Liver (tissue), 9 donors: ENCODE results near the gene GABARAPL2. TPM values are rescaled to one million over a fixed set of nuclear protein-coding genes. Genes with fewer than 3 reads are reported as not detected.

ENCODE experiments used
- DNase-seq: peaks from one replicate; pipeline ENCODE4 v3.0.0-alpha.2; 2017; ENCODE audit warnings: low spot score
- H3K27ac ChIP-seq, 2 donors: one replicate each; pipeline ENCODE4 v1.7.0; 2013; ENCODE audit warnings: inconsistent platforms in 2 of 2, low read length in 2 of 2, control low read depth in 1 of 2, low read depth in 1 of 2, mild to moderate bottlenecking in 1 of 2
- H3K27me3 ChIP-seq, 4 donors: one replicate each; pipeline versions ENCODE4 v1.6.1 to v1.7.0; 2013; ENCODE audit warnings: low read length in 3 of 4, inconsistent platforms in 1 of 4, mild to moderate bottlenecking in 1 of 4, moderate library complexity in 1 of 4; ENCODE audit not compliant: control insufficient read depth in 4 of 4, insufficient read depth in 4 of 4
- H3K36me3 ChIP-seq, 4 donors: one replicate each; pipeline versions ENCODE4 v1.6.1 to v1.7.0; 2013; ENCODE audit warnings: low read length in 3 of 4, mild to moderate bottlenecking in 3 of 4, low read depth in 1 of 4, moderate library complexity in 1 of 4; ENCODE audit not compliant: control insufficient read depth in 4 of 4, insufficient read depth in 3 of 4
- H3K4me1 ChIP-seq, 4 donors: one replicate each; pipeline versions ENCODE4 v1.6.1 to v1.7.0; 2013; ENCODE audit warnings: low read length in 3 of 4, mild to moderate bottlenecking in 3 of 4, moderate library complexity in 1 of 4; ENCODE audit not compliant: control insufficient read depth in 4 of 4, insufficient read depth in 4 of 4
- H3K4me3 ChIP-seq, 3 donors: one replicate each; pipeline versions ENCODE4 v1.6.1 to v1.7.0; 2013; ENCODE audit warnings: low read length in 3 of 3, control low read depth in 1 of 3, low read depth in 1 of 3, mild to moderate bottlenecking in 1 of 3
- H3K9ac ChIP-seq, 2 donors: one replicate each; pipeline ENCODE4 v1.7.0; 2013; ENCODE audit warnings: low read length in 2 of 2, mild to moderate bottlenecking in 2 of 2, moderate library complexity in 2 of 2, control low read depth in 1 of 2, low read depth in 1 of 2
- H3K9me3 ChIP-seq, 4 donors: one replicate each; pipeline versions ENCODE4 v1.6.1 to v1.7.0; 2013; ENCODE audit warnings: low read length in 3 of 4; ENCODE audit not compliant: control insufficient read depth in 4 of 4
- EGR1 ChIP-seq, 2 donors: IDR thresholded peaks; 2 replicates each; pipeline ENCODE4 v1.6.1; 2016 to 2018; ENCODE audit warnings: antibody characterized with exemption in 2 of 2, low read depth in 2 of 2
- FOXA1 ChIP-seq: IDR thresholded peaks from 2 replicates; pipeline ENCODE4 v1.6.1; 2016; ENCODE audit warnings: antibody characterized with exemption
- FOXA2 ChIP-seq: IDR thresholded peaks from 2 replicates; pipeline ENCODE4 v1.6.1; 2016; ENCODE audit warnings: antibody characterized with exemption
- GABPA ChIP-seq, 2 donors: IDR thresholded peaks in 1 of 2; conservative IDR thresholded peaks in 1 of 2; 2 replicates each; pipeline ENCODE4 v1.6.1; 2016; ENCODE audit warnings: antibody characterized with exemption in 2 of 2, mild to moderate bottlenecking in 1 of 2, moderate library complexity in 1 of 2
- HNF4A ChIP-seq, 2 donors: conservative IDR thresholded peaks; 2 replicates each; pipeline ENCODE4 v1.6.1; 2016; ENCODE audit warnings: antibody characterized with exemption in 2 of 2, mild to moderate bottlenecking in 2 of 2
- HNF4G ChIP-seq: IDR thresholded peaks from 2 replicates; pipeline ENCODE4 v1.6.1; 2016; ENCODE audit warnings: antibody characterized with exemption
- JUND ChIP-seq, 2 donors: IDR thresholded peaks; 2 replicates each; pipeline ENCODE4 v1.6.1; 2016; ENCODE audit warnings: antibody characterized with exemption in 2 of 2
- NR2F2 ChIP-seq: IDR thresholded peaks from 2 replicates; pipeline ENCODE4 v1.6.1; 2016; ENCODE audit warnings: antibody characterized with exemption
- RAD21 ChIP-seq, 2 donors: IDR thresholded peaks; 2 replicates each; pipeline ENCODE4 v1.6.1; 2016; ENCODE audit warnings: antibody characterized with exemption in 2 of 2, mild to moderate bottlenecking in 2 of 2
- RXRA ChIP-seq, 2 donors: IDR thresholded peaks; 2 replicates each; pipeline ENCODE4 v1.6.1; 2017 to 2018; ENCODE audit warnings: antibody characterized with exemption in 2 of 2, mild to moderate bottlenecking in 1 of 2
- SP1 ChIP-seq: IDR thresholded peaks from 2 replicates; pipeline ENCODE4 v1.6.1; 2018; ENCODE audit warnings: antibody characterized with exemption, mild to moderate bottlenecking
- TAF1 ChIP-seq: conservative IDR thresholded peaks from 2 replicates; pipeline ENCODE4 v1.6.1; 2016; ENCODE audit warnings: antibody characterized with exemption, mild to moderate bottlenecking
- YY1 ChIP-seq: IDR thresholded peaks from 2 replicates; pipeline ENCODE4 v1.6.1; 2016; ENCODE audit warnings: antibody characterized with exemption, mild to moderate bottlenecking
- WGBS: extraction: QIAGEN DNeasy Blood & Tissue Kit; methylation state at CpG from one replicate; pipeline ENCODE4 v1.1.7; 2013; 5-methylcytosine and 5-hydroxymethylcytosine counted together
- polyA plus RNA-seq, 2 donors: library from polyadenylated mRNA; stranded (reverse) in 1 of 2; unstranded in 1 of 2; fragments of 200-250 nt in 1 of 2; fragments of >200 nt in 1 of 2; fragmentation: Nextera tagmentation in 1 of 2; extraction: Ambion mirVana in 1 of 2; gene quantifications; one replicate each; pipeline versions ENCODE4 v1.2.1 to v1.2.3, GENCODE V29; 2013 to 2015
- total RNA-seq, 2 donors: library from RNA; depleted of rRNA; stranded (reverse); fragments of >200 nt; gene quantifications; one replicate each; pipeline ENCODE4 v1.2.3, GENCODE V29; 2014
- TF ChIP-seq, protein P1 (sequence below): IDR thresholded peaks from 2 replicates; pipeline ENCODE4 v1.6.1; 2016; ENCODE audit warnings: antibody characterized with exemption
- TF ChIP-seq, protein P2 (sequence below): IDR thresholded peaks from 2 replicates; pipeline ENCODE4 v1.6.1; 2016; ENCODE audit warnings: antibody characterized with exemption
- TF ChIP-seq, protein P3 (sequence below): IDR thresholded peaks from 2 replicates; pipeline ENCODE4 v1.6.1; 2016; ENCODE audit warnings: antibody characterized with exemption, mild to moderate bottlenecking
- TF ChIP-seq, protein P4 (sequence below): IDR thresholded peaks from 2 replicates; pipeline ENCODE4 v1.6.1; 2016; ENCODE audit warnings: antibody characterized with exemption
- TF ChIP-seq, protein P5 (sequence below): fragments of 150-350 bp; IDR thresholded peaks from 2 replicates; pipeline ENCODE4 v1.5.1; 2017; ENCODE audit warnings: improper control_type of control experiment, low read depth, low read length; ENCODE audit not compliant: missing input control
- donor health status: healthy.
- donor health status: healthy.
- donor health status: healthy.
- donor health status: healthy.
- donor health status: healthy.

GABARAPL2 gene
- total and polyA plus RNA-seq, 4 donors = 26.5 to 123 (median 61.5) TPM

DNA sequence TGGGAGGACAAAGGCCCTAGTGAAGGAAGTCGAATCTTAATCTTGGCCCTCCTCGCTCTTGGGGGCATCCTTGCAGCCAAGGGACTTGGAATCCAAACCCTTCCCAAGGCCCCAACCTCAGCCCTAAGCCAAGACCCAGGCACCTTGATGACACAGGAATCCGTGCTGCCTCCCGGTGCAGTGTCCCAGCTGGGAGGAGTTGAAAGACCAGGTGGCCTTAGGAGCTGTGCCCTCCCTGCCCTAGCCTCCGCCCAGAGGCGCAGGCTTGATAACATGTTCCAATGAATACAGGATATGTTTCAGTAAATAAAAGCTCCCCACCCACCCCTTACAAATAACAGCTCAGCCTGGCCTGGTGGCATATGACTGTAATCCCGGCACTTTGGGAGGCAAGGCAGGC is 30.3 kb upstream of the GABARAPL2 start, which contains the start of gene CHST5:
Gene CHST5 (minus strand): TSS at position 208 of the 400 bp plus-strand sequence. CDS start 5,724 bp downstream, outside the sequence.
- TF ChIP-seq RXRA (IDR thresholded peaks at IDR 0.05) = no peak
- TF ChIP-seq YY1 = no peak
- no peak for TF ChIP-seq NR2F2
- TF ChIP-seq HNF4A (conservative IDR thresholded peaks at IDR 0.05) = no peak
- TF ChIP-seq, protein P1, sequence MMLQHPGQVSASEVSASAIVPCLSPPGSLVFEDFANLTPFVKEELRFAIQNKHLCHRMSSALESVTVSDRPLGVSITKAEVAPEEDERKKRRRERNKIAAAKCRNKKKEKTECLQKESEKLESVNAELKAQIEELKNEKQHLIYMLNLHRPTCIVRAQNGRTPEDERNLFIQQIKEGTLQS = no peak
- TF ChIP-seq, protein P2, sequence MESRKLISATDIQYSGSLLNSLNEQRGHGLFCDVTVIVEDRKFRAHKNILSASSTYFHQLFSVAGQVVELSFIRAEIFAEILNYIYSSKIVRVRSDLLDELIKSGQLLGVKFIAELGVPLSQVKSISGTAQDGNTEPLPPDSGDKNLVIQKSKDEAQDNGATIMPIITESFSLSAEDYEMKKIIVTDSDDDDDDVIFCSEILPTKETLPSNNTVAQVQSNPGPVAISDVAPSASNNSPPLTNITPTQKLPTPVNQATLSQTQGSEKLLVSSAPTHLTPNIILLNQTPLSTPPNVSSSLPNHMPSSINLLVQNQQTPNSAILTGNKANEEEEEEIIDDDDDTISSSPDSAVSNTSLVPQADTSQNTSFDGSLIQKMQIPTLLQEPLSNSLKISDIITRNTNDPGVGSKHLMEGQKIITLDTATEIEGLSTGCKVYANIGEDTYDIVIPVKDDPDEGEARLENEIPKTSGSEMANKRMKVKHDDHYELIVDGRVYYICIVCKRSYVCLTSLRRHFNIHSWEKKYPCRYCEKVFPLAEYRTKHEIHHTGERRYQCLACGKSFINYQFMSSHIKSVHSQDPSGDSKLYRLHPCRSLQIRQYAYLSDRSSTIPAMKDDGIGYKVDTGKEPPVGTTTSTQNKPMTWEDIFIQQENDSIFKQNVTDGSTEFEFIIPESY = no peak
- TF ChIP-seq, protein P3, sequence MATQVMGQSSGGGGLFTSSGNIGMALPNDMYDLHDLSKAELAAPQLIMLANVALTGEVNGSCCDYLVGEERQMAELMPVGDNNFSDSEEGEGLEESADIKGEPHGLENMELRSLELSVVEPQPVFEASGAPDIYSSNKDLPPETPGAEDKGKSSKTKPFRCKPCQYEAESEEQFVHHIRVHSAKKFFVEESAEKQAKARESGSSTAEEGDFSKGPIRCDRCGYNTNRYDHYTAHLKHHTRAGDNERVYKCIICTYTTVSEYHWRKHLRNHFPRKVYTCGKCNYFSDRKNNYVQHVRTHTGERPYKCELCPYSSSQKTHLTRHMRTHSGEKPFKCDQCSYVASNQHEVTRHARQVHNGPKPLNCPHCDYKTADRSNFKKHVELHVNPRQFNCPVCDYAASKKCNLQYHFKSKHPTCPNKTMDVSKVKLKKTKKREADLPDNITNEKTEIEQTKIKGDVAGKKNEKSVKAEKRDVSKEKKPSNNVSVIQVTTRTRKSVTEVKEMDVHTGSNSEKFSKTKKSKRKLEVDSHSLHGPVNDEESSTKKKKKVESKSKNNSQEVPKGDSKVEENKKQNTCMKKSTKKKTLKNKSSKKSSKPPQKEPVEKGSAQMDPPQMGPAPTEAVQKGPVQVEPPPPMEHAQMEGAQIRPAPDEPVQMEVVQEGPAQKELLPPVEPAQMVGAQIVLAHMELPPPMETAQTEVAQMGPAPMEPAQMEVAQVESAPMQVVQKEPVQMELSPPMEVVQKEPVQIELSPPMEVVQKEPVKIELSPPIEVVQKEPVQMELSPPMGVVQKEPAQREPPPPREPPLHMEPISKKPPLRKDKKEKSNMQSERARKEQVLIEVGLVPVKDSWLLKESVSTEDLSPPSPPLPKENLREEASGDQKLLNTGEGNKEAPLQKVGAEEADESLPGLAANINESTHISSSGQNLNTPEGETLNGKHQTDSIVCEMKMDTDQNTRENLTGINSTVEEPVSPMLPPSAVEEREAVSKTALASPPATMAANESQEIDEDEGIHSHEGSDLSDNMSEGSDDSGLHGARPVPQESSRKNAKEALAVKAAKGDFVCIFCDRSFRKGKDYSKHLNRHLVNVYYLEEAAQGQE = no peak
- TF ChIP-seq, protein P4, sequence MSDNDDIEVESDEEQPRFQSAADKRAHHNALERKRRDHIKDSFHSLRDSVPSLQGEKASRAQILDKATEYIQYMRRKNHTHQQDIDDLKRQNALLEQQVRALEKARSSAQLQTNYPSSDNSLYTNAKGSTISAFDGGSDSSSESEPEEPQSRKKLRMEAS = no peak
- TF ChIP-seq EGR1 (IDR thresholded peaks at IDR 0.05; ENCODE audit: low read depth in 2 of 2) = no peak
- no peak for TF ChIP-seq JUND (IDR thresholded peaks at IDR 0.05)
- TF ChIP-seq, protein P5, sequence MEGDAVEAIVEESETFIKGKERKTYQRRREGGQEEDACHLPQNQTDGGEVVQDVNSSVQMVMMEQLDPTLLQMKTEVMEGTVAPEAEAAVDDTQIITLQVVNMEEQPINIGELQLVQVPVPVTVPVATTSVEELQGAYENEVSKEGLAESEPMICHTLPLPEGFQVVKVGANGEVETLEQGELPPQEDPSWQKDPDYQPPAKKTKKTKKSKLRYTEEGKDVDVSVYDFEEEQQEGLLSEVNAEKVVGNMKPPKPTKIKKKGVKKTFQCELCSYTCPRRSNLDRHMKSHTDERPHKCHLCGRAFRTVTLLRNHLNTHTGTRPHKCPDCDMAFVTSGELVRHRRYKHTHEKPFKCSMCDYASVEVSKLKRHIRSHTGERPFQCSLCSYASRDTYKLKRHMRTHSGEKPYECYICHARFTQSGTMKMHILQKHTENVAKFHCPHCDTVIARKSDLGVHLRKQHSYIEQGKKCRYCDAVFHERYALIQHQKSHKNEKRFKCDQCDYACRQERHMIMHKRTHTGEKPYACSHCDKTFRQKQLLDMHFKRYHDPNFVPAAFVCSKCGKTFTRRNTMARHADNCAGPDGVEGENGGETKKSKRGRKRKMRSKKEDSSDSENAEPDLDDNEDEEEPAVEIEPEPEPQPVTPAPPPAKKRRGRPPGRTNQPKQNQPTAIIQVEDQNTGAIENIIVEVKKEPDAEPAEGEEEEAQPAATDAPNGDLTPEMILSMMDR = no peak
- no peak for TF ChIP-seq RAD21 (IDR thresholded peaks at IDR 0.05)
- no peak for TF ChIP-seq TAF1
- TF ChIP-seq GABPA (IDR thresholded peaks at IDR 0.05 in 1 of 2, conservative IDR thresholded peaks at IDR 0.05 in 1 of 2) = no peak
- no peak for TF ChIP-seq HNF4G
- TF ChIP-seq FOXA2 = no peak
- no peak for TF ChIP-seq SP1
- TF ChIP-seq FOXA1 = no peak
- no peak for DNase-seq
- 84% methylated on average over 7 of the region's 7 CpGs for WGBS

More for the DNA sequence above, 30.3 kb upstream of the GABARAPL2 start, which contains the start of gene CHST5:
- Histone ChIP-seq H3K9me3 (no peaks in the 10 kb centered on the region), H3K9ac (no peak within 1 kb of the TSS), H3K27me3 (no peaks in the 10 kb centered on the region), H3K36me3 (no peaks in the 10 kb centered on the region), H3K27ac (no peak within 1 kb of the TSS), H3K4me1 (peaks cover 0 to 2% (median 0%) of the 10 kb centered on the region in 4 donors), H3K4me3 (no peak within 1 kb of the TSS)
